CD14-positive monocyte (primary cell): Measurements from ENCODE around the gene KCNS1. TPM values are rescaled to one million over a fixed set of nuclear protein-coding genes. Genes with fewer than 3 reads are reported as not detected.

ENCODE experiments used
- DNase-seq, 3 donors: peaks; one replicate each; pipeline ENCODE4 v3.0.0-alpha.2; 2011 to 2022
- H2AFZ ChIP-seq: 2 replicates; pipeline ENCODE4 v1.6.0; 2012; ENCODE audit warnings: mild to moderate bottlenecking, low read depth, low read length, inconsistent platforms; ENCODE audit not compliant: insufficient read depth, poor library complexity, severe bottlenecking
- H3K27ac ChIP-seq, 2 donors: 1 replicate in 1 of 2; 2 replicates in 1 of 2; pipeline ENCODE4 v1.5.1; 2012 to 2013; ENCODE audit warnings: low read length in 2 of 2, control low read depth in 1 of 2, inconsistent platforms in 1 of 2, low read depth in 1 of 2, mild to moderate bottlenecking in 1 of 2
- H3K27me3 ChIP-seq, 2 donors: one replicate each; pipeline versions ENCODE4 v1.6.0 to v1.6.1; 2011 to 2013; ENCODE audit warnings: low read length in 2 of 2; ENCODE audit not compliant: control insufficient read depth in 2 of 2, insufficient read depth in 2 of 2
- H3K36me3 ChIP-seq, 2 donors: replicated peaks in 1 of 2; 1 replicate in 1 of 2; 2 replicates in 1 of 2; pipeline versions ENCODE4 v1.5.1 to v1.6.1; 2012 to 2013; ENCODE audit warnings: low read length in 2 of 2, control low read depth in 1 of 2, inconsistent platforms in 1 of 2, mild to moderate bottlenecking in 1 of 2; ENCODE audit not compliant: insufficient read depth in 2 of 2, control insufficient read depth in 1 of 2
- H3K4me1 ChIP-seq, 2 donors: 1 replicate in 1 of 2; 2 replicates in 1 of 2; pipeline versions ENCODE4 v1.5.1 to v1.6.1; 2012 to 2013; ENCODE audit warnings: low read length in 2 of 2, control low read depth in 1 of 2, inconsistent platforms in 1 of 2, mild to moderate bottlenecking in 1 of 2, moderate library complexity in 1 of 2; ENCODE audit not compliant: insufficient read depth in 2 of 2, control insufficient read depth in 1 of 2
- H3K4me2 ChIP-seq: replicated peaks from 2 replicates; pipeline ENCODE3; 2012; ENCODE audit warnings: low read length, moderate library complexity, mild to moderate bottlenecking; ENCODE audit not compliant: poor library complexity, severe bottlenecking; ENCODE audit errors: extremely low read depth
- H3K4me3 ChIP-seq, 3 experiments: fragments of 200-600 bp in 1 of 3; sonication (generic) in 1 of 3; replicated peaks in 1 of 3; 1 replicate in 2 of 3; 2 replicates in 1 of 3; pipeline ENCODE4 v1.5.1; 2011 to 2013; ENCODE audit warnings: low read length in 3 of 3, mild to moderate bottlenecking in 3 of 3, control low read depth in 2 of 3, low read depth in 2 of 3, inconsistent platforms in 1 of 3, moderate library complexity in 1 of 3
- H3K79me2 ChIP-seq: 2 replicates; pipeline ENCODE4 v1.6.0; 2012; ENCODE audit warnings: mild to moderate bottlenecking, control low read depth, inconsistent platforms, low read length, moderate library complexity; ENCODE audit not compliant: insufficient read depth
- H3K9ac ChIP-seq: 2 replicates; pipeline ENCODE4 v1.6.0; 2017; ENCODE audit warnings: low read length, mild to moderate bottlenecking; ENCODE audit not compliant: insufficient read depth, poor library complexity, severe bottlenecking
- H3K9me3 ChIP-seq, 2 donors: replicated peaks in 1 of 2; 1 replicate in 1 of 2; 2 replicates in 1 of 2; pipeline versions ENCODE4 v1.5.1 to v1.6.1; 2012 to 2013; ENCODE audit warnings: low read length in 2 of 2, control low read depth in 1 of 2; ENCODE audit not compliant: control insufficient read depth in 1 of 2, insufficient read depth in 1 of 2
- H4K20me1 ChIP-seq: 2 replicates; pipeline ENCODE4 v1.6.0; 2012; ENCODE audit warnings: mild to moderate bottlenecking, low read length, control low read depth, moderate library complexity; ENCODE audit not compliant: insufficient read depth
- H3K27ac Mint-ChIP-seq, 7 donors: one replicate each; pipeline ENCODE4 v1.8.0; 2020; ENCODE audit warnings: mild to moderate bottlenecking in 7 of 7, mixed read lengths in 7 of 7, moderate library complexity in 6 of 7, inconsistent platforms in 2 of 7
- H3K27me3 Mint-ChIP-seq, 3 donors: one replicate each; pipeline ENCODE4 v1.8.0; 2021 to 2022; ENCODE audit warnings: low read depth in 3 of 3, mild to moderate bottlenecking in 3 of 3, mixed read lengths in 3 of 3, moderate library complexity in 3 of 3, inconsistent platforms in 1 of 3
- H3K36me3 Mint-ChIP-seq, 2 donors: one replicate each; pipeline ENCODE4 v1.8.0; 2020; ENCODE audit warnings: mixed read lengths in 2 of 2, inconsistent platforms in 1 of 2, mild to moderate bottlenecking in 1 of 2
- H3K4me1 Mint-ChIP-seq: one replicate; pipeline ENCODE4 v1.8.0; 2020; ENCODE audit warnings: mild to moderate bottlenecking, mixed read lengths
- H3K4me3 Mint-ChIP-seq, 2 donors: one replicate each; pipeline ENCODE4 v1.8.0; 2020; ENCODE audit warnings: mild to moderate bottlenecking in 2 of 2, mixed read lengths in 2 of 2, moderate library complexity in 1 of 2
- H3K9me3 Mint-ChIP-seq, 7 donors: one replicate each; pipeline ENCODE4 v1.8.0; 2020 to 2022; ENCODE audit warnings: mixed read lengths in 7 of 7, mild to moderate bottlenecking in 6 of 7, moderate library complexity in 6 of 7, inconsistent platforms in 2 of 7
- CTCF ChIP-seq: fragments of 200-600 bp; IDR thresholded peaks from one replicate; pipeline ENCODE4 v1.8.0; 2022; ENCODE audit warnings: antibody characterized with exemption, mild to moderate bottlenecking
- WGBS: methylation state at CpG from one replicate; pipeline ENCODE4 v1.1.5; 2013; ENCODE audit warnings: missing lambda C conversion rate; ENCODE audit not compliant: insufficient coverage; 5-methylcytosine and 5-hydroxymethylcytosine counted together
- intact Hi-C, 2 donors: fragments of 100-400 bp; cut with micrococcal nuclease; formaldehyde crosslinking; loops; one replicate each; pipeline versions ENCODE4 v1.15.0 to v1.15.1; 2023
- polyA plus RNA-seq, 3 donors: library from polyadenylated mRNA; depleted of rRNA in 1 of 3; unstranded in 2 of 3; stranded (reverse) in 1 of 3; fragments of 300-500 nt in 2 of 3; fragments of >200 nt in 1 of 3; fragmentation: Illumina TruSeq in 2 of 3; gene quantifications; 1 replicate in 2 of 3; 2 replicates in 1 of 3; pipeline ENCODE4 v1.2.3, GENCODE V29; 2012 to 2021

The KCNS1 gene
- polyA plus RNA-seq, 3 donors = 0.23 TPM; not detected in 2

- Mint-ChIP-seq H3K27ac (no peak overlapping the region), H3K4me3 (no peak overlapping the region), H3K36me3 (peaks cover 53 to 75% of the 10 kb centered on the region in 2 donors), H3K9me3 (peaks cover 0 to 2% (median 0%) of the 10 kb centered on the region in 7 donors), H3K27me3 (no peaks in the 10 kb centered on the region), H3K4me1 (peaks cover 6% of the 10 kb centered on the region)
- no peak overlapping the region for H3K9ac ChIP-seq
- H3K4me3 ChIP-seq = no peak overlapping the region
- H3K4me1 ChIP-seq = no peaks in the 10 kb centered on the region
- intact Hi-C loops = no loop called here
- H3K79me2 ChIP-seq = no peaks in the 10 kb centered on the region
- no peak overlapping the region for H2AFZ ChIP-seq
- peaks cover 34% of the 10 kb centered on the region for H4K20me1 ChIP-seq
- H3K9me3 ChIP-seq = no peaks in the 10 kb centered on the region
- peaks cover 6 to 77% of the 10 kb centered on the region in 2 donors for H3K36me3 ChIP-seq
- H3K4me2 ChIP-seq = no peak overlapping the region
- H3K27me3 ChIP-seq = no peaks in the 10 kb centered on the region
- WGBS = 13% methylated on average over 2 of the region's 3 CpGs
- TF ChIP-seq CTCF = no peak
- H3K27ac ChIP-seq = no peak overlapping the region
- DNase-seq = peak in 2 of 3 donors; percentile 3 to 25
Measured at GRCh38 chr20:45087097-45087790, 13.7 kb downstream of the KCNS1 start.

- Histone ChIP-seq H3K4me2 (no peak overlapping the region), H4K20me1 (peaks cover 39% of the 10 kb centered on the region), H3K9ac (no peak overlapping the region), H3K9me3 (no peaks in the 10 kb centered on the region), H3K27me3 (no peaks in the 10 kb centered on the region), H3K4me1 (no peaks in the 10 kb centered on the region), H3K36me3 (peaks cover 19 to 85% of the 10 kb centered on the region in 2 donors), H3K4me3 (no peak overlapping the region), H2AFZ (no peak overlapping the region), H3K79me2 (no peaks in the 10 kb centered on the region), H3K27ac (no peak overlapping the region)
- H3K9me3 Mint-ChIP-seq = peaks cover 2 to 6% (median 5%) of the 10 kb centered on the region in 7 donors
- H3K4me1 Mint-ChIP-seq = peaks cover 6% of the 10 kb centered on the region
- no peak overlapping the region for H3K4me3 Mint-ChIP-seq
- peaks cover 57 to 85% of the 10 kb centered on the region in 2 donors for H3K36me3 Mint-ChIP-seq
- WGBS = no CpG with 5 or more reads among the region's 1 CpG
- H3K27ac Mint-ChIP-seq = peak overlapping the region in 2 of 7 donors; percentile 29 to 66
- no peak for DNase-seq
- no peaks in the 10 kb centered on the region for H3K27me3 Mint-ChIP-seq
- no peak for TF ChIP-seq CTCF
- intact Hi-C loops = no loop called here
Measured at GRCh38 chr20:45085867-45086266, 15.1 kb downstream of the KCNS1 start.
